Lower leg skin (tissue), 3 donors: ENCODE data around the gene SESTD1.

Experiments used
- CTCF ChIP-seq, 3 donors: fragments of 450-650 bp; IDR thresholded peaks; one replicate each; pipeline ENCODE4 v1.5.1; 2016; ENCODE audit warnings: antibody characterized with exemption in 3 of 3, mild to moderate bottlenecking in 3 of 3, moderate library complexity in 2 of 3
- POLR2A ChIP-seq, 2 donors: fragments of 450-650 bp; IDR thresholded peaks; one replicate each; pipeline ENCODE4 v1.6.1; 2016 to 2017; ENCODE audit warnings: antibody characterized with exemption in 2 of 2, mild to moderate bottlenecking in 1 of 2, moderate library complexity in 1 of 2

GRCh38 chr2:179304424-179304823 lies 39.8 kb upstream of the SESTD1 start:
- TF ChIP-seq CTCF (IDR thresholded peaks at IDR 0.05) = no peak
- no peak for TF ChIP-seq POLR2A (IDR thresholded peaks at IDR 0.05)
